IPS DF 4.7 (cell line): ENCODE data around the gene MPPED1.

Source experiments
- DNase-seq: peaks from one replicate; pipeline ENCODE4 v3.0.0-alpha.2; 2013; ENCODE audit warnings: low spot score; ENCODE audit errors: extremely low read depth

The MPPED1 gene

DNA sequence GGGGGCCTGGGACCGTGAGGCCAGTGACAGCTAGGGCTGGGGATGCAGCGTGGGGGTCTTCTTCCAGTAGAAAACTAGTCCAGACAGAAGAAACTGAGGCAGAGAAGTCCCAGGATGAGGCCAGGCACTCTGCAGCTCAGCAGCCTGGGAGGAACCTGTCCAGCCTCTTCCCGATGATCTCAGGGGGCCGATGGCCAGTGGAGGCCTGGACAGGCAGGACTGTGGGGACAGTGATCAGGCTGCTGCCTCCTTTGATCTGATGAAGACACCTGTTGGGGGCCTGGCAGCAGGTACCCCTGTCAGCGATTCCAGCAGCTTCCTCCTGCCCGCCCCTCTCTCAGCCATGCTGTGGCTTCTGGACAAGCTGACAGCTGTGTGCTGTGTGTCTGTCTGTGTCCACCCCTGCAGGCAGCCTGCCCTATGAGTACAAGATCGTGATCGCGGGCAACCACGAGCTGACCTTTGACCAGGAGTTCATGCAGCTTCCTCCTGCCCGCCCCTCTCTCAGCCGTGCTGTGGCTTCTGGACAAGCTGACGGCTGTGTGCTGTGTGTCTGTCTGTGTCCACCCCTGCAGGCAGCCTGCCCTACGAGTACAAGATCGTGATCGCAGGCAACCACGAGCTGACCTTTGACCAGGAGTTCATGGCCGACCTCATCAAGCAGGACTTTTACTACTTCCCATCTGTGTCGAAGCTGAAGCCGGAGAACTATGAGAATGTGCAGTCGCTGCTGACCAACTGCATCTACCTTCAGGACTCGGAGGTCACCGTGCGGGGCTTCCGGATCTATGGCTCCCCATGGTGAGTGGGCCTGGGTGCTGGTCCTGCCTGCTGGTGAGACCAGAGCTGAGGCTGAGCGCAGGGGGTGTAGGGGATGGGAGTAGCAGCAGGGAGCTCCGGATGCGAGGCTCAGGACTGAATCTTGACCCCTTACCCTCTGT, 62.6 kb downstream of the MPPED1 start:
- no peak for DNase-seq

DNA sequence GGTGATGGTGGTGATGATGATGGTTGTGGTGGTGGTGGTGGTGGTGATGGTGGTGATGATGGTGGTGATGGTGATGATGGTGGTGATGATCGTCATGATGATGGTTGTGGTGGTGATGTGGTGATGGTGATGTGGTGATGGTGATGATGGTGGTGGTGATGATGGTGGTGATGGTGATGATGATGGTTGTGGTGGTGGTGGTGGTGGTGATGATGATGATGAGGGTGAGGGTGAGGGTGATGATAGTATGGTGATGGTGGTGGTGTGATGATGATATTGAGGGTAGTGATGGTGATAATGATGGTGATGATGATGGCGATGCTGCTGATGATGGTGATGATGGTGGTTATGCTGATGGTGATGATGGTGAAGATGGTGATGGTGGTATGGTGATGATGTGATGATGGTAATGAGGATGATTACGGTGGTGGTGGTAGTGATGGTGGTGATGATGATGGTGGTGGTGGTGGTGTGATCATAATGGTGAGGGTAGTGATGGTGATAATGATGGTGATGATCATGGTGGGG, 63.8 kb downstream of the MPPED1 start:
- DNase-seq = no peak

DNA sequence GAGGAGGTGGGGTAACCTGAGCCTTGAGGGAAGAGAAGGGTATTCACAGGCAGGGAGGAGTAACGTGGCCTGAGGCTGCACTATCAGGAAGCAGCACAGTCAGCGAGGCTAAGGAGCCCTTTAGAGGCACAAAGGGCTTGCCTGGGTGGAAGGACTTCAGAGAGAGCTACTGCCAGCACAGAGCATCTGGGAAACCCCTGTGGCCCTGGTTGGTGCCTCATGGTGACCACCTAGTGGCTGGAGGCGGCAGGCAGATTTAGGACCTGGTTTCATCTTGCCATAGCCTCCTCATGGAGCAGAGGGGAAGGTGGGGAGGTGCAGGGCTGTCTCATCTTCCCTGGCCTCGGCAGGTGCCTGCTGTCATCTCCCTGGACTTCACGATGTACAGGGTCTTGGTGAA, 64.5 kb downstream of the MPPED1 start:
- DNase-seq = no peak

DNA sequence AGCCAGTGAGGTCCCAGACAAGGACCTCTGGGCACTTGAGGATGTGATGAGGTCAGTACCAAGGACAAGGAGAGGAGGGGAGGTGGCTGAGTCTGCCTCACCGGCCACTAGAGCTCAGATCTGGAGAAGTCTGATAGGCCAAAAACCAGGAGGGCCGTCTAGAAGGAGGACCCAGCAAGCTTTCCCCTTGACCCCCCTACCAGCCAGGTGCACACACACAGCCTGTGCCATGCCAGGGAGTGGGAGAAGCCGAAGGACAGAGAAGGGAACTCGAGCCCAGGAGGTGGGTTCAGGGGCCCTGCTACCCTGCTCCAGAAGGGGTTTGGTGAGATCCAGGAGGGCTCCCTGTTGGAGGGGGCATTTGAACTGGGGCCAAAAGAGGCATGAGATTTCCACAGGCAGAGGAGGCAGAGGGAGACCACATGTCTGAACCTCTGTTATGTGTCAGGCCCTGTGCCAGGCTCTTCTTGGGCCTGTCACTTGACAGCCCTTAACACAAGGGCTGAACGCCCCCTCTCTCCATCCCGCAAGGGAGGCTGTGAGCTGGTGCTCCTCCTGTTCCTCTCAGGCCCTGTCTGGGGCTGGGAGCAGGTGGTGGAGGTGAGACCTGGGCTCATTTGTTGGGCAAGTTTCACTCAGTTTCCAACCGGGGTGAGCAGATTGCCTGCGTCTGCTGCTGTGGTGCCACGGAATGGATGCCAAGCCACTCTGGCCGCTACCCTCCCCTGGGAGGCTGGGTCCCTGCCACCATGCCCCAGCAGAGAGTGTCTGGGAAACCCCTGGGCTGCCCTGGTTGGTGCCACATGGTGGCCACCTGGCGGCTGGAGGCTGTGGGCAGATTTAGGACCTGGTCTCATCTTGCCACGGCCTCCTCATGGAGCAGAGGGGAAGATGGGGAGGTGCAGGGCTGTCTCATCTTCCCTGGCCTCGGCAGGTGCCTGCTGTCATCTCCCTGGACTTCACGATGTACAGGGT, 65.2 kb downstream of the MPPED1 start:
- no peak for DNase-seq

DNA sequence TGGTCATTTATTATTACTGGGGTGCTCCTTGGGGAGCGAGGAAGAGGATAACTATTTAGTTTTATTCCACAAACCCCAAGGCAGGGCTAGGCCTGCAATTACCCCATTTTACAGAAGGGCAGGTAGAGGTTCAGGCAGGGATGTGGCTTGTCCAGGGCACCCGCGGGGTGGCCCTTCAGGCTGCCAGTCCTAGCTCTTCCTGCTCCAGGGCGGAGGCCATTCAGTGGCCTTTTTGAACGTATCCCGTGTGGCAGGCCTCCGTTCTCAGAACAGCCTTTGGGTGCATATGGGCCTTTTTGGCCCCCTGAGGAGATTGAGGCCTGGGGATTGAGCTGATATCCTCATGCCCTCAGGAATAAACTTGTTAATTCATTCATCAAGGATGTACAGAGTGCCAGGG, 66.2 kb downstream of the MPPED1 start:
- DNase-seq = no peak

DNA sequence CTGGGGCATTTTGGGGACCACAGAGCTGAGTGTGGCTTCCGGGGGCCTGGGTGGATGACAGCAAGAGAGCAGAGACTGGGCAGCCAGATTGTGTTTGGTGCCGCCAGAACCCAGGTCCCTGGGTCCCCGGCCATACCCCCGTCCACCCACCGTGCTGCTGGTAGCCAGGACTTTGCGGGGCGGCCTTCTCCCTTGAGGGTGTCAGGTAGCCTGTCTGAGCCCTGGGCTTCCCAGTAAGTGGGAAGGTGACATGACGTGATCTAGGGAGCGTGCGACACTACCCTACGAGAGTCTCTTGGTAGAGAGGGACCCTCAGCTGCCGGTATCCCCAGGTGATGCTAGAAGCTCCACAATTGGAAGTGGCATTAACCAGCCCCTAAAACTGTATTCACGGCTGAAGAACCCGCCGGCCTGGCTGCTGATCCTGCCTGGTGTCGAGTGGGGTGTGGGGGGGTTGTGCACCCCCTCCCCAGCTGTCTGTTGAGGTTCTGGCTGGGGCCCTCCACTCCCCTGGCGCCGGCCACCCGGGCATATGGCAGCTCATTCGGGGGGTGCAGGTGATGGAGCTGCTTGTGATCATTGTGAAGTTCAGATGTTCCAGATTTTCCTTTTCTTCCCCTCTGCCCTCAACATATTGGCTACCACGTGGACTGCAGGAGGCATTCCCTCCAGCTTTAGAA, 66.9 kb downstream of the MPPED1 start:
- no peak for DNase-seq

DNA sequence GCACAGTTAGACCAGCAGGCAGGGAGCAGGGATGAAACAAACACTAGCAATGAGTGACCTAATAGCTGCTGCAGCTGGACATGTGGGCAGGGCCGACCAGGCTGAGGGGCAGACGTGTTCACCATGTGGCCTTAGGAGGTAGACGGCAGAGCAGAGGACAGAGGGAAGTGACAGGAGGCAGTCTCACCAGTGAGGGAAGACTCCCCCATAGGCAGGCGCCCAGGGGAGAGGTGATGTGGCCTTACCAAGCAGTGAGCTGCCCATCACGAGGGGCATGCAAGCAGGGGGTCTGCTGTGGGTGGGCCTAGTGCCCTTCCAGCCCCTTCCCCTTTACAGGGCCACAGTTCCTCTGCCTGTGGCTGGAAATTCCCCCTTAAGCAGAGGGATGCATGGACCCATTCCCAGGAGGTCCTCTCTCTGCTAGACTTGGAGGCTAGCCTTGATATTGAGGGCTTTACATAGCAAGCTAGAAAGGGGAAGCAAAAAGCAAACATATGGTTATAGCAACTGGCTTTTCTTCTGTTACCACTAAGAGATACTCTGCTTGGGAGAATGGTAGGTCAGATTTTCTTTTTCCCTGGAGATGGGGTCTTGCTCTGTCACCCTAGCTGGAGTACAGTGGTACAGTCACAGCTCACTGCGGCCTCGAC, 67.6 kb downstream of the MPPED1 start:
- no peak for DNase-seq

DNA sequence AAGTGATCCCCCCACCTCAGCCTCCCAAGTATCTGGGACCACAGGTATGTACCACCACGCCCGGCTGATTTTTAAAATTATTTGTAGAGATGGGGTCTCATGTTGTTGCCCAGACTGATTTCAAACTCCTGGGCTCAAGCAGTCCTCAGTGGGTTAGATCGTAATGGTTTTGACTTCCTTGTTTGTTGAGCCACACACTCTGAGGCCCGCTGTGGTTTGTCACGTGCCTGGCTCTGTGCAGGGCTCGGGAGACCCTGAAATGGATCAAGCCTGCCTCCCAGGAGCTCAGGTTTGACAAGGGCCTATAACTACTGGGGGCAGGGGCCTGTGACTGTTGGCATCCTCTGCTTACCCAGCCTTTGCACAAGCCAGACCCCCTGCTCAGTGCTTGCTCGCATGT, 68.1 kb downstream of the MPPED1 start:
- DNase-seq = no peak

DNA sequence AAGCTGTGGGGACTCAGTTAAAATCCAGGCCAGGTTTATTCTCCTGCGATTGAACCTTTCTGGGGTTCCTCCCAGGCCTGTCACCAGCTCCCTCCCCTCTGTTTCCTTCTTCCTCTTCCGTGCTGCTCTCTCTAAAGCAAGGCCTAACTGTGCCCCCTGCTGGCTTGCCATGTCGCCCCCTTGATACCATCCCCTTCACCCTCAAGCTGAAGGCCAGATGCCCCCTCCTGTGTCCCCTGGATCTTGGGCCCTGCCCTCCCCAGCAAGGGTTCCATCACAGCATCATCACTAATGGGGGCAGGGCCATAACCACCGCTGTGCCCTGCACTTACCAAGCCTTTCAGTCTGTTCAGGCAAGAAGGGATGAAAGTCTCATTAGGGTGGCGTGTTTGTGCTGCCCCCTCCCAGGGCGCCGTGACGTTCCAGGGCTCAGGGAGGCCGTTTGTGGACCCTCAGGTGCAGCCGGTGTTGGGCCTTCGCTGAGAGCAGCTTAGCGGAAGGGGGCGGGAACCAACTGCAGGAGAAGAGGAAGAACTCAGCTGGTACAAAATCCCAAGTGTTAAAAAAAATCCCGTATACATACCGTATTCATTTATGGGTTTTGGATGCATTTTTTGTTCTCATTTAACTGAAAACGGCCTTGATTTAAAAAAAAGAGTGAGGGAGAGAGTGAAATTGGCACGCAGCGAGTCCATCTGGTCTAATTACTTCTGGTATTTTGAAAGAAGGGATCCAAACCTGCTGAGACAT, 69.9 kb downstream of the MPPED1 start:
- DNase-seq = no peak

DNA sequence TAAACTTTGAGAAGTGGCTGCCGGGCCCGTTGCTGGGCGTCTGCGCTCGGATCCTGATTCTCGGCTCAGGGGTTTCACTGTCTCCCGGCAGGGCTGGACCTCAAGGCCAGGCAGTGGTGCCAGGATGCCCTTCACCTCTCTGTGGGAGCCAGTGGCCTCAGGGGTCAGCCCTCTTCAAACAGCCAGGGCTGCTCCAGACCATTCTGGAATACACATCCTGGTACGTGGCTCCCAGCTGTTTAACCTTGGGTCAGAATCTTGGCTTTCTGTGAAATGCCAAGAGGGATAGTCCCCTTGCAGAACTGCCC, 70.5 kb downstream of the MPPED1 start:
- DNase-seq = no peak

DNA sequence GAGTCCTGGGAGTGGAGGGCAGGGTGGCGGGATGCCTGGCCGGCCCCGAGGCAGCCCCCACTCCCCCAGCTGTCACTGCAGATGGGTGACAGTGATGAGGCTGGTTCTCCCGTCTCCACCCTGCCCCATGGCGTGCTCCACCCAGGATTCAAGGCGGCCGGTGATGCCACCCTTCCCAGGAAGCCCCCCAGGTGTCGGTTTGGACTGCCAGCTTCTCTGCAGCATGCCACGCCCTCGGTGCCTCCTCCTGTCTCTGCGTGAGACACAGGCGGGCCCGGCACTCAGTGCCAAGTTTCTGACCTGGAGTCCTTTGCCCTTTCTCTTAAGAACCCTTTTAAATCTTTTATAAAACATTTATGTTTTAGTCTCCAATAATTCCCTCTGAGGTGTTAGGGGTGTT, 71.5 kb downstream of the MPPED1 start:
- no peak for DNase-seq

DNA sequence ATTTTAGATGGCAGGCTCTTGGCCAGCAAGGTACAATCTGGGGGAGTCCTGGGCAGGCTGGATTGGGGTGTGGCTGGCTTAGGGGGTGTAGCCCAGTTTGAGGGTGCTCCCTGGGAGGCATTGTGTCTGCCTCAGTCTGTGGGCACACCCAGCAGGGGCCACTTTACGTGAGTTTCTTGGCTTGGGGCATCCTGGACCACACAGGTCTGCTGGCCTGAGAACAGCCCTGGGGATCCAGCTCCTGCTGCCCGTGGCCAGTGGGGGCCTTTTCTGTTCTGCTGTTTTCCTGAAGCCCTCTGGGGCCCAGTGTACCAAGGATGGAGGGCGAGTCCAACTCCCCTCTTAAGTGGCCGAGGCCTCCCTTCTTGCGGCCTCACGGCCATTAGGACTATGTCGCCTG, 71.9 kb downstream of the MPPED1 start:
- DNase-seq = no peak

DNA sequence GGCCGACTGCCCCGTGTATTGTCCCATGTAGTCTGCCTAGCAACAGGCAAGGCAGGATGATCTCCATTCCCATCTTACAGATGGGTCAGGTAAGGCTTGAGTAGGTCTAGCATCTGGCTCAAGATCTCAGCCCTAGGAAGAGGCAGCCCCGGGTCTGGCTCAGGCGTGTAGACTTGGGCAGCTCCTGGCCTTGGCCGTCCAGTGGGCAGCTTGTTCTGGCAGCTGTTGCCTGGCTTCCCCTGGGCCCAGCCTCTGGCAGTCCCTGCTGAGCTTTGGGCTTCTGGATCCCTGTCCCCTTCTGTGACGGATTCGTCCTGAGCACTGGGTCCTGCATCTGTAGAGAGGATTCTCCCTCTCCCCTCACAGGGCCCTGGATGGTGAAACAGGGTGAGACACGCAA, 72.4 kb downstream of the MPPED1 start:
- DNase-seq = no peak

DNA sequence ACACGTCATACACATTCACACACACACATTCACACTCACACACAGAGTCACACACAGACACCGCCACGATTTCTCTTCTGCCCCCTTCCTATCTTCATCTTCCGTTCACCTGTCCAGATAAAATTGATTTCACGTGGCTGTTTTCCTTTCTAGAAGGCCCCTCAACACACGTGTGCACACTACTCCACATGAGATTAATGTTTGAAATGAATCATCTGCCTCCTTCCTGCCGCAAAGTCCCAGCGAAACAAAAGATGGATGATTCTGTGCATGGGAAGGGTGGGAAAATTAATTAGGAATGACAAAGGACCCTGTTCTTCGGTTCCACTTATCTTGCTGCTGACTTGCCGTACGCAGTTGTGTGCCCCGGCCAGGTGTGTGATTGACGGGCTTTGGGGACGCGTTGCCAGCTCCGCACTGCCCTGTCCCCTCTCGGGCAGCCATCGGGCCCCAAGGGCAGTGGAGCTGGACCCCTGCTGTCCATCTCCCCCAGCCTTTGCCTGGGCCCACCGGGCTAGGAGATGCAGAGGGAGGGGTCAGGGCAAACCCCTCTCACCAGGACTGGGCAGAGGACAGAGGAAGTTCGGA, 73.8 kb downstream of the MPPED1 start:
- no peak for DNase-seq

DNA sequence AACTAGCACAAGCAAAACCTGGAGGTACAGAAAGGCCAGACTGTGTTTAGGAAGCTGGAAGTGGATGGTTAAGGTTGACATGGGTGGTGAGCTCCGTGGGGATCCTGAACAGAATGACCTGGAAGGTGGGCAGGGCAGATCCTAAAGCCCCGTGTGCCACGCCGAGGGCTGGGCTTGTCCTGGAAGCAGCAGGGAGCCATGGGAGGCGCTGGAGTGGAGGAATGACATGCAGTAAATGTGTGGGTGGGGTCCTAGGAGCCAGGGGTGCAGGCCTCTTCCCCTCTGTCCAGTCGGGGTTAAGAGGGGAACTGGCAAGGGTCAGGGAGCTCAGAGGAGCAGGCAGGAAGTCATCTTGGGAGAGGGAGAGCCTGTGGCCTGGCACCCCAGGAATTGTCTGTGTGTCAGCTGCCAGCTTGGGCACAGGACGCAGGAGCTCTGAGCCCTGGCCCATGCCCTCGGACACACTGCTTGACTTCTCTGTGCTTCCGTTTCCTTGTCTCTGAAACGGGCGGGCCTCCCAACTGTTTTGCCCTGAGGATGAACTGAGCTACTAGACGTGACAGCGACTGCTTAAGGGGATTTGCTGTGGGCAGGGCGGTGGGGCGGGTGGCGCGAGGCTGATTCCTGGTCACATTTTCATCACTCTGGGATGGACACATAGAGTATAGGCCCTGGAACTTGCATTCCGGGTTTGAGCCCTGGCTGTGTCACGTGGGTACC, 75.7 kb downstream of the MPPED1 start:
- DNase-seq = no peak

DNA sequence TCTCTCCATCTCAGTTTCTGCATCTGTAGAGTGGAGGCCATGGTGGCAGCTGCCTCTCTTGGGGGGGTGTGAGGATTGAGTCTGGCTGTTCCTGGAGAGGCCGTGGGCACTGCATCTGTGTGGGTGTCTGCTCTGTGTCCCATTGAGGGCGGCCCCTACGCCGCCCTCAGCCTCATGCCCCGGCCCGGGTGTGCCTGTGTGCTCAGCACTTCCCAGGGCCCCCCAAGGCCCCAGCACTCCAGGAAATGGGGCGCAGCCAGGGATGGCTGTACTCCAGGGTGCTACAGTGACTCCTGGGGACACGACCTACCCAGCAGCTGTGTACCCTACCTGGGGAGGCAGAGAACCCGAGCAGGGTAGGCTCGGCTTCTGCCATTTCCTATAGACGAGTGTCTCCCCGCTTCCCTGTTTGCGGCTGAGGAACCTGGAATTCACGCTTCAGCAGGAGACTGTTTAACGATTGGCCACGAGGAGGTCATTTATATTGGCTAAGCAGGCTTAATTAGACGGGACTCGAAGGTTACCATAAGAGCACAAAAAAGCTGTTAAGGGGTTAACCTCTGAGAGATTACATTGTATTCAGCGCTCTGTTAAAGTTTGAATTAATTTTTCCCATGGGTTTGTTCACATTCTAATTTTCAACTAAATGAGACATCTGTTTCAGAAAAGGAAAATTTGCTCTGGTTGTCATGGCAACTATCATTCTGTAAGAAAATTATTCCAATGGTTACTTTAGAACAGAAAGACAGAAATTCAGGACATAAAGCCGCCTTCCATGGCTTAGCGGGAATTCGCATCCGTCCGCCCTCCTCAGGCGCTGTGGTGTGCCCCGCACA, 76.4 kb downstream of the MPPED1 start:
- DNase-seq = no peak

DNA sequence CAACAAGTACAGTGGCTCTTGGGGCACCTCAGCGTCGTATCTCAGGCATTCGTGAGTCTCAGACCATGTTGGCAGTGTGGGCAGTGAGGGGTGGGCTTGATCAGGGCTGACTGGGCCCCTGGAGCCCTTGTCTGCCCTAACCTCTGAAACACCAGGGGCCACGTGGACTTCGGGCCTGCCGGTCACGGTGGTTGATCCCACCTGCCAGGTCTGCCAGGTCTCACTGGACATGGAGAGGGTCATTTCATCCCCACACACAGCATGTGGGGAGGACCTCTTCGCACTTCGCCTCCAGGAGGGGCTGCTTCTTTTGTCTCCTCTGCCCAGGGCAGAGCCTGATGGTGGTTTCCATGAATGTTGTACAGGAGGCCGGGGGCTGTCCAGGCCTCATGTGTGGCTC, 77.1 kb downstream of the MPPED1 start:
- DNase-seq = no peak

DNA sequence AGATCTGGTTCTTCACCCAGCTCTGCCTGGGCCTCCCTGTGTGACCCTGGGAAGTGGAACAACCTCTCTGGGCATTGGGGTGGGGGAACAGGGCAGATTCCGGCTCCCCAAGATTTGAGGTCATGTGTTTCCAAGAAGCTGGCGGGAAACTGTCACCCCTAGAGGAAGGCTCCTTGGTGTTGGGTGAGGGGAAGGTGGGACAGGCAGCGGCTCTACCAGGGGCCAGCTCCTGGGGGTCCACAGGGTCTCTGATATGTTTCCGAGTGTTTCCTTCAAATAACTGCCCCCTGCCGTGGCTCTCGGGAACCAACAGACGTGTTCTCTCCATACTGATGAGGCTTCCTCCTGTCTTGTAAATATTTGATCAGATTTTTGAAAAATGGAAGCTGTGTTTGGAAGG, 78.5 kb downstream of the MPPED1 start:
- no peak for DNase-seq
